CD1c-positive myeloid dendritic cell (primary cell): ENCODE measurements around the gene THBS3.

Experiments used
- DNase-seq: peaks from one replicate; pipeline ENCODE4 v3.0.0-alpha.2; 2016; ENCODE audit errors: extremely low spot score

The THBS3 gene

DNA sequence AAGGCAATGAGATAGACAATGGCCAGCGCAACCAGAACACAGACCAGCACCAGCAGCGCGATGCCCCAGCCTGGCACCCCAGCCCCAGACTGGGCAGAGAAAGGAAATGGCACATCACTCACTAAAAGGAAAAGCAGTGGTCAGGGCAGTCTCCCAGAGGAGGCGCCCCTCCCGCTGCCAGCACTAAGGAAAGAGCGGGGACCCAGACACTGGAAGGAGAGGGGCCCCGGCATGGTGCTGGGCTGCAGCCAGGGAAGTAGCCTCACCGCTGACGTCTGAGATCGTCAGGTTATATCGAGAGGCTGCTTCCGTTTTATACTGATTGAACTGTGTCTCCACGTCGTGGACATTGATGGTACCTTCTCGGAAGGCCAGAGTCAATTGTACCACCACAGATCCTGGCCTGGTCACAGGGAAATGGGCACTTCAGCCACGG lies 20.2 kb downstream of the THBS3 start:
- no peak for DNase-seq

GRCh38 chr1:155186794-155187455 lies 20.8 kb downstream of the THBS3 start:
- no peak for DNase-seq

DNA sequence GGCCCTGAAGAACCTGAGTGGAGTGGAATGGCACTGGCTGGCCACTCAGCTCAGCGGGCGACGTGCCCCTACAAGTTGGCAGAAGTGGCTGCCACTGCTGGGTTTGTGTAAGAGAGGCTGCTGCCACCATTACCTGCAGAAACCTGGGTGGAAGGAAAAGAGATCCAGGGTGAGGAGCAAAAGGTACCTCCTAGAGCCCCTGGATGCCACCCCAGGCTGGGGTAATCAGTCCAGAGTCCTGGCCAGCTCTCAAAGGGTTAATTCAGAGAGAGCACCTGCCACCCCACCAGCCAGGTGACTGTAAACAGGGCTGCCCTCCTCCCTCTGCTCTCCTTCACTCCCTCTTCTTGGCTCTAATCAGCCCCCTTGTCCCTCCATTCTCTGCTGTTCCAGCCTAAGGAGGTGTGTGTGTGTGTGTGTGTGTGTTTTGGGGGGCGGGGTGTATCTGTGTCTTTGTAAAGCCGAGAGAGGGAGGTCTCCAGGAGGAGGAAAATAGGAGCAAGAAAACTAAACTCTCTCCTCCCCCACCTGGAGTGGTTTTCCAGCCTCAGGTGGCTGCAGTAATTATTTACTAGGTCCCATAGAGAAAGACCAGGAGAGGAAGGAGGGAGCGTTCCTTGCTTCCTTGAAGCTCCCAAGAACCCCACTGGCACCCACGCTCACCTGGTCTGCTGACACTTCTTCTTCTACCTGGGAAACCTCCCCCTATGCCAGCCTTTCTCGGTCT lies 21.5 kb downstream of the THBS3 start:
- no peak for DNase-seq

GRCh38 chr1:155185783-155186066 lies 22.0 kb downstream of the THBS3 start:
- no peak for DNase-seq

GRCh38 chr1:155184835-155185782 lies 22.6 kb downstream of the THBS3 start:
- DNase-seq = peak; percentile 91

DNA sequence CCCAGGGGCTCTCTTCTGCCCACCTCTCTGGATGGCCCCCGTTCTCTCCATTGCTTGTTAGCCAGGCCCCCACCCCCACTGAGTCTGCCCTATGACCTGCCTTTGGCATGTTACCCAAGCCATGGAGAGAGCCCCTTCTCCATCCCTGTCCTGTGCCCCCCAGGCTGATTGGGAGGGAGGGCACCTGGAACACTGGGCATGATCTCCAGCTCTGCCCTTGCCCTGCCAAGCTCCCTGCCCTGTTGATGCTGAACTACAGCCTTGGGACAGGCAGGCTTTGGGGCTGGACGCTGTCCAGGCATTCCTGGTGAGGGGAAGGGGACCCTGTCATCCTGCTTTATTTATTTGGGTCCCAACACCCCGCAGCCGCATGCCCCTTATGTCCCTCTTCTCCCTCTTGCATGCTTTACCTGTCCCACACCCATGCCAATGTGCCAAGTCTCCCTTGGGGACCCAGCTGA lies 23.3 kb downstream of the THBS3 start:
- DNase-seq = no peak

DNA sequence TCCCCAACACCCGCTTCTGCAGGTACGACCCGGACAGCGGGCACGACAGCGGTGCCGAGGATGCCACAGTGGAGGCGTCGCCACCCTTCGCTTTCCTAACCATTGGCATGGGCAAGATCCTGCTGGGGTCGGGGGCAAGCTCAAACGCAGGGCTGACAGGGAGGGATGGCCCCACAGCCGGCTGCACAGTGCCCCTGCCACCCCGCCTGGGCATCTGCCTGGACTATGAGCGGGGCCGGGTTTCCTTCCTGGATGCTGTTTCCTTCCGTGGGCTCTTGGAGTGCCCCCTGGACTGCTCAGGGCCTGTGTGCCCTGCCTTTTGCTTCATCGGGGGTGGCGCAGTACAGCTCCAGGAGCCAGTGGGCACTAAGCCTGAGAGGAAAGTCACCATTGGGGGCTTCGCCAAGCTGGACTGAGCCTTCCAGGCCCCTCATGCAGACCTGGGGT lies 23.9 kb downstream of the THBS3 start:
- no peak for DNase-seq

- no peak for DNase-seq
Observed at GRCh38 chr1:155182052-155182550, 25.6 kb downstream of the THBS3 start.

DNA sequence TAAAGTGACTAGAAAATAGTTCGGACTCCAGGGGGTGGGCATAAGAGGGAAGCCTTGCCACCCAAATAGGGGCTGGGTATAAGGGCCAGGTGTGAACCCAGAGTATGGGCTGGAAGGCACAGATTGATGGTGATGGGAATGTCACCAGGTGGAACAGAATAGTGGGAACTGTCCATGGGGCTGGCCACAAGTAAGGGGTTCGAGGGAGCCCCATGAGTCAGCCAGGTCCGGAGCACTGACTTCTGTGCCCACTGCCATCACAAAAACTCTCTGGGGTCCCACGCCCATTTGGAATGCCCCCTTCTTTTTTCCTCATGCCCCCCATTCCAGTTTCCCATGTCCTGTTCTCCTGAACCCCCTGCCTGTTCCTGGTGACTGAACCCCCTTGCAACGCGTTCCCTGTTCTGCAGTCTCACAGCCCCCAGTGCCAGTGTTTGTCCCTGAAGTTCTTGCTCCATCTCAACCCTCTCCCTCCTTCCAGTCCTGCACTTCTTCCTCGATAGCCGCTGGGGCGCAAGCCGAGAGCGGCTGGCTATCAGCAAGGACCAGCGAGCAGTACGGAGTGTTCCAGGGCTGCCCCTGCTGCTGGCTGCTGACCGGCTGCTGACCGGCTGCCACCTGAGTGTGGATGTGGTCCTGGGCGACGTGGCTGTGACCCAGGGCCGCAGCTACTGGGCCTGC lies 26.2 kb downstream of the THBS3 start:
- no peak for DNase-seq

GRCh38 chr1:155179112-155180031 lies 28.3 kb downstream of the THBS3 start:
- DNase-seq = no peak

- DNase-seq = peak; percentile 86
Observed at GRCh38 chr1:155178441-155179111, 29.1 kb downstream of the THBS3 start.

DNA sequence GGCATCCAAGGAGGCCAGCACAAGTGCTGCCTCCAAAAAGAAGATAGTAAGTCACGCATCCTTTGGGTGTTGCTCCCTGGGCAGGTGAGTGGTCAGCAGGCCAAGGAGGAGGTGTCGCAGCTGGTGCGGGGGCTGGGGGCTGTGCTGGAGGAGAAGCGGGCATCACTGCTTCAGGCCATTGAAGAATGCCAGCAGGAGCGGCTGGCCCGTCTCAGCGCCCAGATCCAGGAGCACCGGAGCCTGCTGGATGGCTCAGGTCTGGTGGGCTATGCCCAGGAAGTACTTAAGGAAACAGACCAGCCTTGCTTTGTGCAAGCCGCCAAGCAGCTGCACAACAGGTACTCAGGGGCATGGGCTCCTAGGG lies 29.8 kb downstream of the THBS3 start:
- DNase-seq = no peak

GRCh38 chr1:155177192-155177917 lies 30.3 kb downstream of the THBS3 start:
- no peak for DNase-seq

GRCh38 chr1:155176544-155177071 lies 31.1 kb downstream of the THBS3 start:
- DNase-seq = peak; percentile 87

DNA sequence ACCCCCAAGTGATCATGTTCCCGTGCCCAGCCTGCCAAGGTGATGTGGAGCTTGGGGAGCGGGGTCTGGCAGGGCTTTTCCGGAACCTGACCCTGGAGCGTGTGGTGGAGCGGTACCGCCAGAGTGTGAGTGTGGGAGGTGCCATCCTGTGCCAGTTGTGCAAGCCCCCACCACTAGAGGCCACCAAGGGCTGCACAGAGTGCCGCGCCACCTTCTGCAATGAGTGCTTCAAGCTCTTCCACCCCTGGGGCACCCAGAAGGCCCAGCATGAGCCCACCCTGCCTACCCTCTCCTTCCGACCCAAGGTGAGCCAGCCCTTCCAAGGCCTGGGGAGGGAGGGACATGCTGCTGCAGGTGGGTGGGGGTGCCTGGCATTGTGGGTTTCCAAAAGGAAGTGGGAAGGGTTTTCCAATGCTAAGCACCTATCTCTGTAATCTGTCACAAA lies 31.7 kb downstream of the THBS3 start:
- DNase-seq = peak; percentile 29

GRCh38 chr1:155175281-155175926 lies 32.3 kb downstream of the THBS3 start:
- DNase-seq = no peak

DNA sequence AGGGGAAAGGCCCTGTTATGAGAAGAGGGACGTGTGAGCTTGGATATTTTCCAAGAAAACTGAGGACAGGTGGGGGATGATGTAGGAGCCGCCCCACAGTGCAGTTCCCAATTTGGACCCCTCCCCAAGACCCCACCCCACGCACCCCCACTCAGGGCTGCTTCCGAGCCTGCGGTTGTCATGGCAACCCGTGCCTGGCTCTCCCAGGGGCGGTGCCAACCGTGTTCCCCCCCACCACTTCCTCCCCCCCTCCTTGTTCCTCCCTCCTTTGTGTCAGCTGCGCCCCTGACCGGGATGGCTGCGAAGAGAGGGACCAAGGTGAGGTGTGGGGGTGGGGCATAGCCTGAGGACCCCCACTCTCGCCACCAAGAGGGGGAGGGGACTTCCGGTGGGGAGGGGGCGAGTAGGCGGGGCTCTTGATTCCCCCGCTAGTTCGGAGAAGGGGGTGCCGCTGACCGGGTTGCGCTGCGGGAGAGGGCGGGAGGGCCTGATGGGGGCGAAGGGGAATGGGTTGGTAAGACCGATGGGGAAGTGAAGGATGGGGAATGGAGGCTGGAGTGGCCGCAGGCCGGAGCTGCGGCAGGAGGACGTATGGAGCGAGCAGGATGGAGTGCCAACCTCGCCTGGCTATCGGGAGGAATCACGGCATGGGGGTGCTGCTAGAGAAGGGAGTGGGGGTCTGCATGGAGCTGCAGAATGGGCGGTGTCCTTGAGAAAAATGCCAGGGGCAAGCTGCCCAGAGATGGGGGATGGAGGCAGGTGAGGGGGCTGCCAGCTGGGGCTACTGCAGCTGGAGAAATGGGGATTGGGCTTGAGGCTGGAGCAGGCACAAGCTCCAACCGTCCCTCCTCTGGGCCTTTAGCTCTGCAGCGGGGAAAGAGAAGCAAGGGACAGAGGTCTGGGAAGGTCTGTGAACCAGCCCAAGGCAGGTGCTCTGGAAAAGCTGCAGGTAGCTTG lies 33.1 kb downstream of the THBS3 start:
- peak; percentile 50 for DNase-seq
